HG03575 (cell line): ENCODE results near the gene FLACC1.
"Not testable (repeated sequence)": the region's sequence is repeated elsewhere in the genome, so short reads cannot be mapped to it uniquely, and the experiment has no call there.

ENCODE experiments used
- ATAC-seq: cut with Tn5 transposase; IDR thresholded peaks from one replicate; pipeline ENCODE4 v1.9.1; 2021; ENCODE audit not compliant: unreplicated experiment, insufficient number of reproducible peaks, low FRiP score; ENCODE audit errors: extremely low read depth

Gene FLACC1

GRCh38 chr2:201290457-201291148 lies 66.5 kb downstream of the FLACC1 start:
- ATAC-seq, result not testable (repeated sequence)

- ATAC-seq, result no peak
Measured at GRCh38 chr2:201285499-201285898, 71.6 kb downstream of the FLACC1 start.

DNA sequence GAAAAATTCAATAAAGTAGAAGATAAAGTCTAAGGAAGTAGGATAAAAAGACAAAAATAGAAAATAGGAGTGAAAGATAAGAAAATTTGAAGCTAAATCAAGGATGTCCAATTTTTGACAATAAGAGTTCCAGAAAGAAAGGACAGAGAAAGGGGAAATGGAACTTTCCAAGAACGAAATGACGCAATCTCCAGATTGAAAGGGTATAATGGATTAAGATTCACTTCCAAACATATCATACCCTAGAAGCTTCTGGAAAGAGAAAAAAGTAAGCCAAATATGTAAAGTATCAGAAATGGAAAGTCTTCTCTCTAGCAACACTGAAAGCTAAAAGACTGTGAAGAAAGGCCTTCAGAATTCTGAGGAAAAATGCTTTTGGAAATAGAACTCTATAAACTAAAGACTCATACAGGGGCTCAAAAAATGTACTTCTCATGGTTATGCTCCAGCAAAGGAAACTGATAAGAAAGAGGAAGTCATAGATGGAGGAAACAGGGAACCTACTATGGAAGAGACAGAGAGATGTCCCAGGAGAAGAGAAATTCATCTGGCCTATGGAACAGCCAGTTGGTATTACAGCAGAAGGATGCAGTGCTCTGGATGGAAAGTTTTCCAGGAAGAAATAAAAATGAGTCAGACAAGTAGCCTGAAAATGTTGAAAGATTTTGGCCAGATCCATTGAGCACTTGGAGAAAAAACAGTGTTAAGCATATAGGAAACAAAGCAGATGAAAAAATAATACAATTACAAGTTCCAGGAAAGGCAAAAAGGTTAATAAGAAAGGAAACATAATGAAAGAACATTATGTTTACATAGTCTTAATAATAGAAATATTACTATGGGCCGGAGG lies 76.7 kb downstream of the FLACC1 start:
- ATAC-seq, result no peak

DNA sequence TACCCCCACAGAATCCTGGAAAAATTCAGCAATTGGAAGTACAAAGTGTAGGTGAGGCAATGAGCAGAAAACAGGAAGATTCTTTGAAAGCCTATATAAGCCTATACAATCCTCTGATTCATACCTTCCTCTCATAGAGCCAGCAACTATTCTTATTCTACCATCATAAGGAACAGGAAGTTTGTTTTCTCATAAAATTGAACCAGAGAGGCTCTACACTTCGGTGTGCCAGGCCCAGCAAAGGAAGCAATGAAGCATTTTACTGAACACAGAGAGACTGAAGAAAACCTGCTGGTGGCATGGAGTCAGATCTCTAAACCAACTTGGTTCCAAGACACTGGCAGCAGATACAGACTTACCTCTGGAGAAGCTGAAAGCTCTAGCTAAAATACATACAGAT lies 78.1 kb downstream of the FLACC1 start:
- no peak for ATAC-seq

- no peak for ATAC-seq
Measured at GRCh38 chr2:201276511-201276910, 80.6 kb downstream of the FLACC1 start.

DNA sequence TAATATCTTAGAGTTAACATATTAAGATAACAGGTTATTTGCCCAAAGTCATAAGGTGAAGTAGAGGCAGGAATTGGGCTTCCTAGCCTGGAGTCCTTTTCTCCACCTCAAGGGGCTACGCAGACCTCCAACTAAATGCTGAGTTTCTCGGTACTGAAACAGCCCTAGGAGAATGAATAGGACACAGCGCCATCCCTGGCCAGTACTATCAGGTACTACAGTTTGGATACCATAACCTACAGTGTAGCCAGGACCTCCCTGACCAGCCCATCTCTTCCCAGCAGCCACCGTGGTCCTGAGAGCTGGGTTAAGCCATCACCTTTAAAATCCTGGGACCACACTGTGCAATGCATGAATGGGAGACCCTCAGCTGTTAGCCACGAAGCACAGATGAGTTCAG lies 81.2 kb downstream of the FLACC1 start:
- ATAC-seq, result no peak

- ATAC-seq, result no peak
Measured at GRCh38 chr2:201275069-201275468, 82.1 kb downstream of the FLACC1 start.

- ATAC-seq, result no peak
Measured at GRCh38 chr2:201273330-201273983, 83.7 kb downstream of the FLACC1 start.

- no peak for ATAC-seq
Measured at GRCh38 chr2:201271917-201272316, 85.2 kb downstream of the FLACC1 start.

DNA sequence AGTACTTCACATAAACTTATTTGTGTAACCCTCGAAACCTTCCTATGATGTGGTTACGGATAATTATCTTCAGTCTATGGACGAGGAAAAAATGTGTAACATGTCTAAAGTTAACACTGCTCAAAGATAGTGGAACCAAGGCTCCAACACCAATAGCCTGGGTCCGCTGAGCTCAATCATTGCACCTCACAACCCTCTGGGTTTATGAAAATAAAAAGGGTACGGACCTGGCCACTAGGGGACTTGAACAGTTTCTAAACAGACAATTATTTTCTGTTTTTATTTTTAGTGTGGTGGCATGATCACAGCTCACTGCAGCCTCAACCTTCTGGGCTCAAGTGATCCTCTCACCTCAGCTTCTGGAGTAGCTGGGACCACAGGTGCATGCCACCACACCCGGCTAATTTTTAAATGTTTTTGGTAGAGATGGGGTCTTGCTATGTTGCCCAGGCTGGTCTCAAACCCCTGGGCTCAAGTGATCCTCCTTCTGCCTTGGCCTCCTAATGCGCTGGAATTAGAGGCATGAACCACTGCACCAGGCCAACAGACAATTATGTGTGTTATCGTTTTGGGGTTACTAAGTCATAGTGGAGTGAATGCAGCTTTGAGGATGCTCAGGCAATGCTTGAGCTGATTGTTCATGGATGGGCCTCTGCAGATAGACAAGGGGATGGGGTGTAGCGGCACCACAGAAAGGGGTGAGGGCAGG lies 86.7 kb downstream of the FLACC1 start:
- no peak for ATAC-seq

DNA sequence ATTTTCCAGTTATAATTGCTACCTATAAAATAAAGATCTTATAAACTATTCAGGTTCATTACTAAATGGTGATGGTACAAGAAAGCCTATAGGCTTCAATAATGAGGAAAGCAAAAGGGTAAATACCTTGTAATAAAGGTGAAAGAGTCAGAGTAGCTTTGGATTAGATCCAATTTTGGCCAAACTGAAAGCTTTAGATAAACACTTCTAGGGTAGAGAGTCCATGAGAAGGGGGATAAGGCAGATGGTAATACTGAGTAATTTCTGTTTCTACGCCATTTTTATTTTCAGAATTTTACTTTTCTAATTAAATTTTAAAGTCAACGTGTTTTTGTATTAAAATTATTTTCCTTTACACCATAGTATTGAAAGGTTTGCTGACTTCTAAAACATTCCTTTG lies 87.4 kb downstream of the FLACC1 start:
- ATAC-seq, result no peak

DNA sequence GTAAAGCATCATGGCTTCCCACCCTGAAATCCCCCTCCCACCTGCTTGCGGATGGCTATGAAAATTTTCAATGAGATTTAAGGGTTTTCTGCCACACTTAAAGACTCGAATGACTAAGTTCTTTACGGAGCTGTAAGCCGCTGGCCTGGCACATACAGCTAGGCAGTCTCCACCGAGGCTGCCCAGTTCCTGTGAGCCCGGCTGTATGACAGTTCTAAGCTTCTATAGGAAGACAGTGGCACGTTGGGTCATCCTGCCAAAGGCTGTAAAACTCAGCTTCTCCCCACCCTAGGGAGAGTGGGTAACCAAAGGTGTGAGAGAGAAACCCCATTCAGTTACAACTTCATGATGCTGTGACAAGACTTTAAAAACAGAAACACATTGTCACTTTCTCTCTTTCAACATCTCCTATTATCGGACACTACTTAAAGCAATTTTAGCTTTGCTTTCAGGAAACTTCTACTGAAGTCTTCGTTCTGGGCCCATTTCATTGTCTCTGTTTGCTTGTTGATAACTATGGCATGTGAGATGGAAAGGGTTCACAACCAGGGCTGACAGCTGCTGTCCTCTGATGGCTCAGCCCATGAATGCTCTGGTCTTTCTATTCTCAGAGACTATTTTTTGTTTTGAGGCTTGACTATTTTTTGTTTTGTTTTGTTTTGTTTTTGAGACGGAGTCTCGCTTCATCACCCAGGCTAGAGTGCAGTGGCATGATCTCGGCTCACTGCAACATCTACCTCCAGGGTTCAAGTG lies 89.7 kb downstream of the FLACC1 start:
- ATAC-seq, result no peak

DNA sequence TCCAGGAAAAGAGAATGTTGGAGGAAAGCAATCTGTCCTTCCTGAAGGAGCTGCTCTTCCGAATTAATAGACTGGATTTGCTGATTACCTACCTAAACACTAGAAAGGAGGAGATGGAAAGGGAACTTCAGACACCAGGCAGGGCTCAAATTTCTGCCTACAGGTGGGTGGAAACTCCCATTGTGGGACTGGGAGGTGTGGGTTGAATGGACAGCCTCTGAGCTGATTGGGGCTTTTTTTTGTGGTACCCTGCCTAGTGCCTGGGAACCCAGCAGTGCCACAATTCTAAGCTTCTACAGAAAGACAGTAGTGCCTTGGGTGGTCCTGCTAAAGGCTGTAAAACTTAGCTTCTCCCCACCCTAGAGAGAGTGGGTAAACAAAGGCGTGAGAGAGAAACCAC lies 90.5 kb downstream of the FLACC1 start:
- ATAC-seq, result no peak

- no peak for ATAC-seq
Measured at GRCh38 chr2:201264472-201265173, 92.5 kb downstream of the FLACC1 start.

DNA sequence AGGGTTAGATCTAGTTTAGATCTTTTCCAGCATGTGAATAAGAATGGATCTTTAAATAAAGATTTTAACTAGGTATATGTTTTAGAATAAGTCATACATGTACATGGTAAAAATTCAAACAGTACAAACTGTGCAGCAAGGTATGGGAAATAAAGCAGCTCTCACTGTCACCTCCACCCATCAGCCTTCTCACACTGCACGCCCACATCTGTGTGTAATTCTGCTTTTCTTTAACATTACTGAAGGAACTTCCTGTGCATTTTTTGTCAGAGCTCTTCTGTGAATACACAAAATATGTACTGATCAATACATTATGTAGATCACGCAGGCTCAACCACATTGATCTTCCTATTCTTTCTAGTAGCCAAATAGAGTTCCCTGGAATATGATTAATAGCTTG lies 93.4 kb downstream of the FLACC1 start:
- ATAC-seq, result no peak

GRCh38 chr2:201262718-201263117 lies 94.4 kb downstream of the FLACC1 start:
- ATAC-seq, result no peak

DNA sequence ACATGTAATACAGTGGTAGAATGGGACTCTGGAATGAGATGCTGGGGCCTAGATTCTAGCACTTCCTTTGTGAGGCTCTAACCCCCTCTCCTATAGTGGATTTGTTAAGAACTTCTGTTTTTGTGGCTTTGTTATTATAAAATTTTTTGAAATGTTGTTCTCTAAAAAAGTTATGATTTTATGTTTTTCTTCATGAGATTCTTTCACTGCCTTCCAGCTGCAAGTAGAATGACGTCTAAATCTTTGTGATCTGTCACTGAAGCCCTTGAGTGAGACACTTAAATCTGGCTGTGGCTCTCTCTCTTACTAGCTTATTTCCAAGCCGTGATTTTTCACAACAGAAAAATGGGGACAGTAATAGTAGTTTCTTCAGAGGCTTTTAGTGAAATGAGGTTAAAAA lies 95.2 kb downstream of the FLACC1 start:
- no peak for ATAC-seq

- no peak for ATAC-seq
Measured at GRCh38 chr2:201261471-201261870, 95.7 kb downstream of the FLACC1 start.
